HG02610 (cell line): ENCODE data around the gene TXNRD1.

Experiments used
- ATAC-seq: cut with Tn5 transposase; IDR thresholded peaks from one replicate; pipeline ENCODE4 v1.9.1; 2021; ENCODE audit warnings: mild to moderate bottlenecking, moderate library complexity; ENCODE audit not compliant: unreplicated experiment

TXNRD1 gene

GRCh38 chr12:104345234-104346066 is 129.9 kb downstream of the TXNRD1 start:
- no peak for ATAC-seq

- no peak for ATAC-seq
Observed at GRCh38 chr12:104347374-104348075, 131.9 kb downstream of the TXNRD1 start.

GRCh38 chr12:104348283-104348993 is 132.9 kb downstream of the TXNRD1 start:
- ATAC-seq = no peak

GRCh38 chr12:104348994-104349494 is 133.5 kb downstream of the TXNRD1 start:
- ATAC-seq = no peak

GRCh38 chr12:104350211-104351056 is 134.9 kb downstream of the TXNRD1 start:
- ATAC-seq = no peak

GRCh38 chr12:104351057-104351983 is 135.7 kb downstream of the TXNRD1 start:
- ATAC-seq = no peak

- no peak for ATAC-seq
Observed at GRCh38 chr12:104352106-104352713, 136.6 kb downstream of the TXNRD1 start.

- ATAC-seq = no peak
Observed at GRCh38 chr12:104353012-104353981, 137.7 kb downstream of the TXNRD1 start.

GRCh38 chr12:104354167-104354867 is 138.7 kb downstream of the TXNRD1 start:
- no peak for ATAC-seq

GRCh38 chr12:104354868-104355570 is 139.4 kb downstream of the TXNRD1 start:
- ATAC-seq = no peak

GRCh38 chr12:104355630-104356029 is 140.1 kb downstream of the TXNRD1 start:
- ATAC-seq = no peak

GRCh38 chr12:104356231-104357115 is 140.9 kb downstream of the TXNRD1 start:
- ATAC-seq = no peak

- ATAC-seq = no peak
Observed at GRCh38 chr12:104357421-104357952, 141.9 kb downstream of the TXNRD1 start.

GRCh38 chr12:104358353-104359003 is 142.9 kb downstream of the TXNRD1 start:
- peak; percentile 83 for ATAC-seq

- no peak for ATAC-seq
Observed at GRCh38 chr12:104359216-104359615, 143.6 kb downstream of the TXNRD1 start.
